ENCODE results near the gene DYRK4. TPM values are rescaled to one million over a fixed set of nuclear protein-coding genes. Genes with fewer than 3 reads are reported as not detected.

Gene DYRK4
- total and polyA plus RNA-seq, 2 experiments from 2014 or later = 65.1 to 90.4 TPM

GRCh38 chr12:4556735-4557530 lies 5.1 kb upstream of the DYRK4 start:
- no peaks in the 10 kb centered on the region for H3K4me1 ChIP-seq (ENCODE audit: low read depth)
- no peaks in the 10 kb centered on the region for H3K36me3 ChIP-seq
- H3K27ac ChIP-seq = no peak overlapping the region
- DNase-seq (ENCODE audit: low read depth in 1 of 2, low spot score in 1 of 2) = no peak
- TF ChIP-seq CTCF (IDR thresholded peaks at IDR 0.05; ENCODE audit: low read depth, low read length) = no peak
- no peak overlapping the region for H3K4me3 ChIP-seq
- H3K27me3 ChIP-seq = no peaks in the 10 kb centered on the region
- H3K9me3 ChIP-seq (ENCODE audit: low read depth) = no peaks in the 10 kb centered on the region

- no peaks in the 10 kb centered on the region for H3K36me3 ChIP-seq
- no peak overlapping the region for H3K27ac ChIP-seq
These were observed 4.4 kb upstream of the DYRK4 start for GRCh38 chr12:4557586-4557985.

GRCh38 chr12:4558171-4558570 lies 3.8 kb upstream of the DYRK4 start:
- no peaks in the 10 kb centered on the region for H3K9me3 ChIP-seq (ENCODE audit: low read depth)

More at GRCh38 chr12:4557586-4557985, 4.4 kb upstream of the DYRK4 start:
- Histone ChIP-seq H3K4me3 (no peak overlapping the region), H3K9me3 (ENCODE audit: low read depth) (no peaks in the 10 kb centered on the region), H3K4me1 (ENCODE audit: low read depth) (no peaks in the 10 kb centered on the region), H3K27me3 (peaks cover under 1% of the 10 kb centered on the region)
- no peak for DNase-seq (ENCODE audit: low read depth in 1 of 2, low spot score in 1 of 2)
- no peak for TF ChIP-seq CTCF (IDR thresholded peaks at IDR 0.05; ENCODE audit: low read depth, low read length)

GRCh38 chr12:4563336-4563735 lies 1.3 kb downstream of the DYRK4 start:
- Histone ChIP-seq H3K36me3 (no peaks in the 10 kb centered on the region), H3K4me1 (ENCODE audit: low read depth) (no peaks in the 10 kb centered on the region), H3K27ac (no peak overlapping the region), H3K9me3 (ENCODE audit: low read depth) (no peaks in the 10 kb centered on the region), H3K27me3 (peaks cover 8% of the 10 kb centered on the region), H3K4me3 (no peak overlapping the region)
- DNase-seq (ENCODE audit: low read depth in 1 of 2, low spot score in 1 of 2) = no peak
- TF ChIP-seq CTCF (IDR thresholded peaks at IDR 0.05; ENCODE audit: low read depth, low read length) = no peak

More at GRCh38 chr12:4558171-4558570, 3.8 kb upstream of the DYRK4 start:
- Histone ChIP-seq H3K4me3 (no peak overlapping the region), H3K36me3 (no peaks in the 10 kb centered on the region), H3K27me3 (peaks cover 6% of the 10 kb centered on the region), H3K4me1 (ENCODE audit: low read depth) (no peaks in the 10 kb centered on the region), H3K27ac (no peak overlapping the region)
- TF ChIP-seq CTCF (IDR thresholded peaks at IDR 0.05; ENCODE audit: low read depth, low read length) = no peak
- DNase-seq (ENCODE audit: low read depth in 1 of 2, low spot score in 1 of 2) = no peak

- Histone ChIP-seq H3K9me3 (ENCODE audit: low read depth) (no peaks in the 10 kb centered on the region), H3K4me1 (ENCODE audit: low read depth) (no peaks in the 10 kb centered on the region), H3K36me3 (no peaks in the 10 kb centered on the region), H3K27ac (no peak overlapping the region), H3K4me3 (no peak overlapping the region), H3K27me3 (peaks cover 8% of the 10 kb centered on the region)
- no peak for DNase-seq (ENCODE audit: low read depth in 1 of 2, low spot score in 1 of 2)
- no peak for TF ChIP-seq CTCF (IDR thresholded peaks at IDR 0.05; ENCODE audit: low read depth, low read length)
These were observed 2.8 kb downstream of the DYRK4 start for GRCh38 chr12:4564818-4565217.
